Sigmoid colon (tissue), 7 donors: ENCODE results near the gene IFI44. TPM values are rescaled to one million over a fixed set of nuclear protein-coding genes. Genes with fewer than 3 reads are reported as not detected.

Experiments
- DNase-seq: peaks from one replicate; pipeline ENCODE4 v3.0.0-alpha.2; 2019
- H3K27ac ChIP-seq, 4 donors: fragments of 200-600 bp; sonication (generic); one replicate each; pipeline ENCODE4 v1.5.1; 2016 to 2019; ENCODE audit warnings: mild to moderate bottlenecking in 1 of 4
- H3K27me3 ChIP-seq, 3 donors: fragments of 200-600 bp; sonication (generic); one replicate each; pipeline ENCODE4 v1.5.1; 2019; ENCODE audit warnings: mild to moderate bottlenecking in 1 of 3
- H3K36me3 ChIP-seq, 4 donors: fragments of 200-600 bp; sonication (generic); one replicate each; pipeline ENCODE4 v1.5.1; 2016 to 2019
- H3K4me1 ChIP-seq, 4 donors: fragments of 200-600 bp; sonication (generic); one replicate each; pipeline ENCODE4 v1.5.1; 2017 to 2019
- H3K4me3 ChIP-seq, 4 donors: fragments of 200-600 bp; sonication (generic); one replicate each; pipeline ENCODE4 v1.5.1; 2017 to 2019; ENCODE audit warnings: mild to moderate bottlenecking in 2 of 4, moderate library complexity in 1 of 4
- H3K9me3 ChIP-seq, 4 donors: fragments of 200-600 bp in 3 of 4; sonication (generic) in 3 of 4; one replicate each; pipeline versions ENCODE4 v1.5.1 to v1.6.1; 2013 to 2019
- EP300 ChIP-seq, 4 donors: sonication (generic); formaldehyde crosslinking; IDR thresholded peaks; one replicate each; pipeline ENCODE4 v1.6.1; 2017; ENCODE audit warnings: antibody characterized with exemption in 4 of 4
- POLR2A ChIP-seq, 2 donors: fragments of 450-650 bp; IDR thresholded peaks; one replicate each; pipeline ENCODE4 v1.6.1; 2016; ENCODE audit warnings: antibody characterized with exemption in 2 of 2, mild to moderate bottlenecking in 2 of 2, moderate library complexity in 2 of 2
- POLR2AphosphoS5 ChIP-seq, 4 donors: sonication (generic); formaldehyde crosslinking; IDR thresholded peaks; one replicate each; pipeline ENCODE4 v1.6.1; 2017; ENCODE audit warnings: antibody characterized with exemption in 4 of 4
- WGBS, 2 donors: extraction: QIAGEN DNeasy Blood & Tissue Kit; methylation state at CpG; one replicate each; pipeline ENCODE4 v1.1.7; 2013; 5-methylcytosine and 5-hydroxymethylcytosine counted together
- intact Hi-C: fragments of 100-400 bp; cut with DNase I; formaldehyde crosslinking; loops from one replicate; pipeline ENCODE4 v1.15.1; 2023
- polyA plus RNA-seq, 3 donors: library from polyadenylated mRNA; stranded (reverse); fragments of 200-250 nt; gene quantifications; one replicate each; pipeline ENCODE4 v1.2.3, GENCODE V29; 2013
- total RNA-seq, 4 donors: library from RNA; depleted of rRNA; stranded (reverse); fragments of >200 nt; gene quantifications; one replicate each; pipeline ENCODE4 v1.1.0, GENCODE V29; 2016
- TF ChIP-seq, protein P1 (sequence below), 4 experiments: fragments of 450-650 bp in 3 of 4; fragments of 200-600 bp in 1 of 4; IDR thresholded peaks; one replicate each; pipeline ENCODE4 v1.5.1; 2016 to 2019; ENCODE audit warnings: antibody characterized with exemption in 4 of 4, mild to moderate bottlenecking in 3 of 4, moderate library complexity in 2 of 4
- donor health status: healthy with polysubstance abuse.
- donor health status: Bipolar disorder and iron deficiency.
- donor health status: healthy.

Gene IFI44
- total and polyA plus RNA-seq, 7 donors: 3.9 to 29.5 (median 17.5) TPM

DNA sequence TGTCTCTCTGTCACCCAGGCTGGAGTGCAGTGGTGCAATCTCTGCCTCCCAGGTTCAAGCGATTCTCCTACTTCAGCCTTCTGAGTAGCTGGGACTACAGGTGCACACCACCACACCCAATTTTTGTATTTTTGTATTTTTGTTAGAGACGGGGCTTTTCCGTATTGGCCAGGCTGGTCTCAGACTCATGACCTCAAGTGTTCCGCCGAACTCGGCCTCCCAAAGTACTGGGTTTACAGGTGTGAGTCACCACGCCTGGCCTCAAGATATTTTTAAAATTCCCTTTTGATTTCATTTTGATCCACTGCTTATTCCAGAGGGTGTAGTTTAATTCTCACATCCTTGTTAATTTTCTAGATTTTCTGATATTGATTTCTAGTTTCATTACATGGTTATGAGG, 25.6 kb upstream of the IFI44 start:
- no peak overlapping the region for H3K4me3 ChIP-seq
- no peaks in the 10 kb centered on the region for H3K9me3 ChIP-seq
- no peaks in the 10 kb centered on the region for H3K27me3 ChIP-seq
- intact Hi-C loops: no loop called here
- no peaks in the 10 kb centered on the region for H3K36me3 ChIP-seq
- TF ChIP-seq POLR2A (IDR thresholded peaks at IDR 0.05) (no peak), POLR2AphosphoS5 (IDR thresholded peaks at IDR 0.05) (no peak), EP300 (IDR thresholded peaks at IDR 0.05) (no peak)
- TF ChIP-seq, protein P1, sequence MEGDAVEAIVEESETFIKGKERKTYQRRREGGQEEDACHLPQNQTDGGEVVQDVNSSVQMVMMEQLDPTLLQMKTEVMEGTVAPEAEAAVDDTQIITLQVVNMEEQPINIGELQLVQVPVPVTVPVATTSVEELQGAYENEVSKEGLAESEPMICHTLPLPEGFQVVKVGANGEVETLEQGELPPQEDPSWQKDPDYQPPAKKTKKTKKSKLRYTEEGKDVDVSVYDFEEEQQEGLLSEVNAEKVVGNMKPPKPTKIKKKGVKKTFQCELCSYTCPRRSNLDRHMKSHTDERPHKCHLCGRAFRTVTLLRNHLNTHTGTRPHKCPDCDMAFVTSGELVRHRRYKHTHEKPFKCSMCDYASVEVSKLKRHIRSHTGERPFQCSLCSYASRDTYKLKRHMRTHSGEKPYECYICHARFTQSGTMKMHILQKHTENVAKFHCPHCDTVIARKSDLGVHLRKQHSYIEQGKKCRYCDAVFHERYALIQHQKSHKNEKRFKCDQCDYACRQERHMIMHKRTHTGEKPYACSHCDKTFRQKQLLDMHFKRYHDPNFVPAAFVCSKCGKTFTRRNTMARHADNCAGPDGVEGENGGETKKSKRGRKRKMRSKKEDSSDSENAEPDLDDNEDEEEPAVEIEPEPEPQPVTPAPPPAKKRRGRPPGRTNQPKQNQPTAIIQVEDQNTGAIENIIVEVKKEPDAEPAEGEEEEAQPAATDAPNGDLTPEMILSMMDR (IDR thresholded peaks at IDR 0.05): no peak
- no peak for DNase-seq
- peaks cover 0 to 15% (median 12%) of the 10 kb centered on the region in 4 donors for H3K4me1 ChIP-seq
- H3K27ac ChIP-seq: no peak overlapping the region
- 92 to 95% methylated on average over 7 of the region's 7 CpGs for WGBS, 2 donors

DNA sequence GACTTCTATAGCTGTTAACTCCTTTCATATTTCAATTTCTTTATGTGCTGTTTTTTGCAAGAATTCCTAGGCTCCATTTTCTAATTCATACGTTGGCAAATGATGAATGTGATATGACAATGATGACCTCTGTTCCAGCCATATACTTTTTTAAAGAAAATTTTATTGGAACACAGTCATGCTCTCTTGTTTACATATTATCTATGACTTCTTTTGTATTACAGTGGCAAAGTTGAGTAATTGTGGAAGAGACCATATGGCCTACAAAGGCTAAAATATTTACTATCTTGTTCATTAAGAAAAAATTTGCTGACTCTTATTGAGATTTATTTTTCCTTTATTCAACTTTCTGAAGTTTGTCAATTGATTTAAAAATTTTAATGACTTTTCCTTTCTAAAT, 22.3 kb upstream of the IFI44 start:
- Histone ChIP-seq H3K27me3 (no peaks in the 10 kb centered on the region), H3K9me3 (no peaks in the 10 kb centered on the region), H3K4me1 (no peaks in the 10 kb centered on the region), H3K27ac (no peak overlapping the region), H3K4me3 (no peak overlapping the region), H3K36me3 (no peaks in the 10 kb centered on the region)
- TF ChIP-seq, protein P1 (IDR thresholded peaks at IDR 0.05): no peak
- TF ChIP-seq EP300 (IDR thresholded peaks at IDR 0.05): no peak
- TF ChIP-seq POLR2AphosphoS5 (IDR thresholded peaks at IDR 0.05): no peak
- TF ChIP-seq POLR2A (IDR thresholded peaks at IDR 0.05): no peak
- WGBS, 2 donors: 50 to 54% methylated on average over 1 of the region's 1 CpG
- intact Hi-C loops: no loop called here
- DNase-seq: no peak

DNA sequence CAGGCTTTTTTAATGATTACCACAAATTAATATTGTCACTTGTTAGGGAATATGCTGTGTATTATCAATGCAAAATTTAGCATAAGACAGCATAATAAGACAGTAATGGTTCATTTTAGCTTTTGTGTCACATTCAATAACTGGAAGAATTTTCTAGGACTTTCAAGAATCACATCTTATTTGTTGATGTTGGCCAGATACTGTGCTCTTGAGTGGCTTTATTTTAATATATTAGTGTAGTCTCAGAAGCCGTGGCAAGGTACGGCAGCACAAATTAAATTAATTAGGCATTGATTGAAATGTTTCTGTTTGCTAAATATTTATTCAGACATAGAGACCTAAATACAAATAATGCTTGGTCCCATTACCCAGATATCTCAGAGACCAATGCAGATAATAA, 19.0 kb upstream of the IFI44 start:
- WGBS, 2 donors: 75 to 97% methylated on average over 2 of the region's 2 CpGs
- Histone ChIP-seq H3K9me3 (no peaks in the 10 kb centered on the region), H3K4me1 (no peaks in the 10 kb centered on the region), H3K27me3 (no peaks in the 10 kb centered on the region), H3K36me3 (no peaks in the 10 kb centered on the region), H3K27ac (no peak overlapping the region), H3K4me3 (no peak overlapping the region)
- no peak for DNase-seq
- TF ChIP-seq EP300 (IDR thresholded peaks at IDR 0.05) (no peak), POLR2A (IDR thresholded peaks at IDR 0.05) (no peak), POLR2AphosphoS5 (IDR thresholded peaks at IDR 0.05) (no peak)
- TF ChIP-seq, protein P1 (IDR thresholded peaks at IDR 0.05): no peak
- intact Hi-C loops: no loop called here

DNA sequence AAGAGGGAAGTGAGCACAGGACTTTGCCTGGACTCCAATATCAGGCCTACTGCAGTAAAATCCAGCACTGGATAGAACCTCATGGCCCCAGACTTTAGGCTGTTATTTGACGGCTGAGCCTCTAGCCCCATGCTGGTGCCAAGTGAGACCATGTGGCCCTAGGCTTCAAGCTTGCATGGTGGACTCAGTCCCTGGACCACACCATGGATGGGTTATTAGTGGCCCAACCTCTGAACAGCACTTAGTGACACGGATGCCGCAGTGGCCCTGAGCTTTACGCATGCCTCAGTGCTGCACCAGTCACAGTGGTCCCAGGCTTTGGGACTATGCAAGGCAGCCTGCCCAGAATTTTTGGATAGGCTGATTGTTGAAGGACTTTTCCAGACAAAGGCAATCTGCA, 16.4 kb upstream of the IFI44 start:
- no peaks in the 10 kb centered on the region for H3K9me3 ChIP-seq
- H3K4me3 ChIP-seq: no peak overlapping the region
- TF ChIP-seq, protein P1 (IDR thresholded peaks at IDR 0.05): no peak
- TF ChIP-seq POLR2A (IDR thresholded peaks at IDR 0.05) (no peak), EP300 (IDR thresholded peaks at IDR 0.05) (no peak), POLR2AphosphoS5 (IDR thresholded peaks at IDR 0.05) (no peak)
- H3K27ac ChIP-seq: no peak overlapping the region
- no peaks in the 10 kb centered on the region for H3K4me1 ChIP-seq
- WGBS, 2 donors: 94 to 97% methylated on average over 4 of the region's 4 CpGs
- intact Hi-C loops: no loop called here
- no peaks in the 10 kb centered on the region for H3K27me3 ChIP-seq
- no peak for DNase-seq
- H3K36me3 ChIP-seq: no peaks in the 10 kb centered on the region

DNA sequence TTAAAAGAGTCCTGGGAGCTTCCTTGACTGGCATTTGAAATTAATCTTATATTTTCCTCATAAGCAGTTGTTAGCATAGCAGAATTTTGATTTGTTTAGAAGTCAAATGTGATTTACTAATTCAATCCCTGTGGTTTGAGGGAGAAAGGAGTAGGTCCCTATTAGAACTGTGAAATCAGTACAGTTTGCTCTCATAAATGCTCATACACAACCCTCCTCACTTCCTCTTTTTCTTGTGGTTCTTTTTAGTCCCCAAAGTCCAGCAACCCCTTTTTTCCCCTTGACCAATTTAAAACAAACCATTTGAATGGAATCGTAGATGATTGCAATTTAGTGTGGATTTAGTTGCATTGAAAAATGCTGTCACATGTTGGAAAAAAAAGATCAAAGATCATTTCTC, 9.2 kb upstream of the IFI44 start:
- intact Hi-C loops: no loop called here
- no peaks in the 10 kb centered on the region for H3K9me3 ChIP-seq

More for the DNA sequence above, 9.2 kb upstream of the IFI44 start:
- 78 to 85% methylated on average over 1 of the region's 1 CpG for WGBS, 2 donors
- H3K4me1 ChIP-seq: no peaks in the 10 kb centered on the region
- H3K4me3 ChIP-seq: no peak overlapping the region
- no peak overlapping the region for H3K27ac ChIP-seq
- no peaks in the 10 kb centered on the region for H3K27me3 ChIP-seq
- no peak for DNase-seq
- no peaks in the 10 kb centered on the region for H3K36me3 ChIP-seq
- TF ChIP-seq, protein P1 (IDR thresholded peaks at IDR 0.05): no peak
- TF ChIP-seq POLR2A (IDR thresholded peaks at IDR 0.05) (no peak), POLR2AphosphoS5 (IDR thresholded peaks at IDR 0.05) (no peak), EP300 (IDR thresholded peaks at IDR 0.05) (no peak)
